ENCODE results near the gene AVPR2.

GRCh38 chrX:153879741-153880439 lies 24.6 kb upstream of the AVPR2 start:
- TF ChIP-seq GATA2 (IDR thresholded peaks at IDR 0.05; ENCODE audit: low read depth, low read length) (no peak), GATA3 (IDR thresholded peaks at IDR 0.05; ENCODE audit: low read depth, low read length) (no peak)
